OCI-LY1 (cell line): Measurements from ENCODE around the gene SPATA20.

Experiments used
- CTCF ChIP-seq: fragments of 200-600 bp; sonication (generic), shearing (Covaris generic); IDR thresholded peaks from 2 replicates; pipeline ENCODE4 v1.5.1; 2017; ENCODE audit warnings: mild to moderate bottlenecking, antibody characterized with exemption, low read length, moderate library complexity, mixed read lengths
- EZH2 ChIP-seq: fragments of 200-600 bp; sonication (generic), shearing (Covaris generic); IDR thresholded peaks from 2 replicates; pipeline ENCODE4 v1.8.0; 2017; ENCODE audit warnings: borderline replicate concordance, mixed run types, mild to moderate bottlenecking, antibody characterized with exemption, low read length, moderate library complexity, mixed read lengths

GRCh38 chr17:50551433-50551815, 4.5 kb downstream of the SPATA20 start:
- TF ChIP-seq CTCF (no peak), EZH2 (no peak)
